HepG2 (cell line): ENCODE results near the gene ZNF331. TPM values are rescaled to one million over a fixed set of nuclear protein-coding genes. Genes with fewer than 3 reads are reported as not detected.

Experiments used
- CENPX ChIP-seq: sonication (generic); formaldehyde crosslinking; IDR thresholded peaks from 2 replicates; pipeline ENCODE4 v1.9.0; 2021; ENCODE audit warnings: mild to moderate bottlenecking, missing genetic modification reagents, moderate library complexity
- DBP ChIP-seq: sonication (generic); formaldehyde crosslinking; IDR thresholded peaks from 2 replicates; pipeline ENCODE4 v1.4.0; 2020; ENCODE audit warnings: missing genetic modification reagents; ENCODE audit errors: not compliant biosample characterization
- DMAP1 ChIP-seq: IDR thresholded peaks from 2 replicates; pipeline ENCODE4 v1.6.1; 2016
- GATA4 ChIP-seq: sonication (generic); IDR thresholded peaks from 2 replicates; pipeline ENCODE4 v1.6.1; 2016; ENCODE audit warnings: antibody characterized with exemption, low read depth, borderline replicate concordance
- KDM3A ChIP-seq: IDR thresholded peaks from 2 replicates; pipeline ENCODE4 v1.6.1; 2018; ENCODE audit warnings: low read depth, missing compliant biosample characterization
- KDM6A ChIP-seq: IDR thresholded peaks from 2 replicates; pipeline ENCODE4 v1.6.1; 2016; ENCODE audit warnings: low read depth
- KLF13 ChIP-seq: sonication (generic); formaldehyde crosslinking; IDR thresholded peaks from 2 replicates; pipeline ENCODE4 v1.4.0; 2020; ENCODE audit warnings: mild to moderate bottlenecking, missing genetic modification reagents
- KMT2A ChIP-seq: sonication (generic); formaldehyde crosslinking; IDR thresholded peaks from 2 replicates; pipeline ENCODE4 v1.4.0; 2020; ENCODE audit warnings: missing genetic modification reagents
- MEF2D ChIP-seq: sonication (generic); formaldehyde crosslinking; IDR thresholded peaks from 2 replicates; pipeline ENCODE4 v1.5.1; 2020; ENCODE audit warnings: mild to moderate bottlenecking, missing genetic modification reagents
- MXI1 ChIP-seq: IDR thresholded peaks from 3 replicates; pipeline ENCODE4 v1.6.1; 2012; ENCODE audit warnings: low read depth, low read length, inconsistent platforms, borderline replicate concordance
- NONO ChIP-seq, 2 experiments: fragments of 450-650 bp in 1 of 2; sonication (generic) in 1 of 2; formaldehyde crosslinking in 1 of 2; IDR thresholded peaks in 1 of 2; conservative IDR thresholded peaks in 1 of 2; 2 replicates each; pipeline versions ENCODE4 v1.6.1 to v1.8.0; 2017 to 2022; ENCODE audit warnings: mild to moderate bottlenecking in 1 of 2, missing genetic modification reagents in 1 of 2, moderate library complexity in 1 of 2
- NR2C2 ChIP-seq: sonication (generic); formaldehyde crosslinking; IDR thresholded peaks from 2 replicates; pipeline ENCODE4 v1.4.0; 2020; ENCODE audit warnings: missing genetic modification reagents, mild to moderate bottlenecking, moderate library complexity, borderline replicate concordance
- PLRG1 ChIP-seq: fragments of 450-650 bp; conservative IDR thresholded peaks from 2 replicates; pipeline ENCODE4 v1.6.1; 2016
- PPARG ChIP-seq: conservative IDR thresholded peaks from 2 replicates; pipeline ENCODE4 v1.6.1; 2016; ENCODE audit warnings: missing biosample characterization, missing genetic modification reagents
- RELA ChIP-seq: sonication (generic); formaldehyde crosslinking; IDR thresholded peaks from 2 replicates; pipeline ENCODE4 v1.4.0; 2020; ENCODE audit warnings: missing genetic modification reagents
- SMC3 ChIP-seq: IDR thresholded peaks from 2 replicates; pipeline ENCODE4 v1.6.1; 2011; ENCODE audit warnings: low read length, improper control_type of control experiment
- ZNF451 ChIP-seq: sonication (generic); formaldehyde crosslinking; IDR thresholded peaks from 2 replicates; pipeline ENCODE4 v1.5.0; 2020; ENCODE audit warnings: mild to moderate bottlenecking, missing genetic modification reagents
- ZNF501 ChIP-seq: sonication (generic); formaldehyde crosslinking; IDR thresholded peaks from 2 replicates; pipeline ENCODE4 v1.5.1; 2020; ENCODE audit warnings: mild to moderate bottlenecking, moderate library complexity, missing genetic modification reagents
- ZNF510 ChIP-seq: sonication (generic); formaldehyde crosslinking; IDR thresholded peaks from 2 replicates; pipeline ENCODE4 v1.4.0; 2020; ENCODE audit warnings: low read depth, mild to moderate bottlenecking, missing genetic modification reagents
- ZNF780A ChIP-seq: sonication (generic); formaldehyde crosslinking; IDR thresholded peaks from 2 replicates; pipeline ENCODE4 v1.8.0; 2022; ENCODE audit warnings: mild to moderate bottlenecking, missing genetic modification reagents, moderate library complexity
- ZSCAN25 ChIP-seq: sonication (generic); formaldehyde crosslinking; IDR thresholded peaks from 2 replicates; pipeline ENCODE4 v1.8.0; 2022; ENCODE audit warnings: mild to moderate bottlenecking, missing genetic modification reagents
- ZSCAN31 ChIP-seq: sonication (generic); formaldehyde crosslinking; IDR thresholded peaks from 2 replicates; pipeline ENCODE4 v1.5.0; 2020; ENCODE audit warnings: low read depth, mild to moderate bottlenecking, missing genetic modification reagents
- polyA plus RNA-seq, 8 experiments: library from polyadenylated mRNA; depleted of rRNA in 3 of 8; stranded (reverse) in 7 of 8; unstranded in 1 of 8; fragments of >200 nt; fragmentation: Illumina TruSeq in 4 of 8; extraction: Trizol in 4 of 8; gene quantifications; 2 replicates each; pipeline versions ENCODE4 v1.2.1 to v1.2.3, GENCODE V29; 2011 to 2016; ENCODE audit warnings: low read depth in 4 of 8, missing spikeins in 1 of 8, mixed read lengths in 1 of 8; ENCODE audit not compliant: insufficient read depth in 1 of 8
- total RNA-seq, 5 experiments: library from RNA; depleted of rRNA; stranded (reverse); fragments of >200 nt; fragmentation: Illumina TruSeq; extraction: Trizol; gene quantifications; 2 replicates each; pipeline ENCODE4 v1.2.3, GENCODE V29; 2016; ENCODE audit warnings: low read depth in 1 of 5
- TF ChIP-seq, protein P1 (sequence below): sonication (generic); formaldehyde crosslinking; IDR thresholded peaks from 2 replicates; pipeline ENCODE4 v1.5.0; 2020; ENCODE audit warnings: missing genetic modification reagents, mild to moderate bottlenecking, borderline replicate concordance
- TF ChIP-seq, protein P2 (sequence below): sonication (generic); IDR thresholded peaks from 2 replicates; pipeline ENCODE4 v1.6.1; 2016; ENCODE audit warnings: low read depth, borderline replicate concordance
- TF ChIP-seq, protein P3 (sequence below): sonication (generic); formaldehyde crosslinking; IDR thresholded peaks from 2 replicates; pipeline ENCODE4 v1.4.0; 2020; ENCODE audit warnings: missing genetic modification reagents, low read depth, mild to moderate bottlenecking, borderline replicate concordance
- TF ChIP-seq, protein P4 (sequence below): sonication (generic); formaldehyde crosslinking; IDR thresholded peaks from 2 replicates; pipeline ENCODE4 v1.5.1; 2020; ENCODE audit warnings: mild to moderate bottlenecking, missing genetic modification reagents, moderate library complexity

Gene ZNF331
- total and polyA plus RNA-seq, 2 of the 13 experiments (the other 11 are each of a cell fraction or from before 2014, with no cell fraction given): 8.2 to 13.3 TPM

GRCh38 chr19:53507523-53508442 is 30.2 kb upstream of the ZNF331 start (continued):
- TF ChIP-seq, protein P1, sequence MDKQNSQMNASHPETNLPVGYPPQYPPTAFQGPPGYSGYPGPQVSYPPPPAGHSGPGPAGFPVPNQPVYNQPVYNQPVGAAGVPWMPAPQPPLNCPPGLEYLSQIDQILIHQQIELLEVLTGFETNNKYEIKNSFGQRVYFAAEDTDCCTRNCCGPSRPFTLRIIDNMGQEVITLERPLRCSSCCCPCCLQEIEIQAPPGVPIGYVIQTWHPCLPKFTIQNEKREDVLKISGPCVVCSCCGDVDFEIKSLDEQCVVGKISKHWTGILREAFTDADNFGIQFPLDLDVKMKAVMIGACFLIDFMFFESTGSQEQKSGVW (CRISPR knock-in tag): no peak
- TF ChIP-seq ZNF780A (CRISPR knock-in tag) (no peak), KLF13 (CRISPR knock-in tag) (no peak), KDM3A (CRISPR knock-in tag) (peak; percentile 34; the same call in 1 of the 2 replicates), ZSCAN25 (CRISPR knock-in tag) (0 out of 2 replicates have a peak, but pooled peaks have one; percentile 40), KMT2A (CRISPR knock-in tag) (peak; percentile 56), MEF2D (CRISPR knock-in tag) (no peak), PLRG1 (no peak), MXI1 (peak; percentile 60; the same call in 1 of the 3 replicates), DBP (CRISPR knock-in tag) (no peak), NR2C2 (CRISPR knock-in tag) (peak; percentile 59; the same call in 1 of the 2 replicates), PPARG (CRISPR knock-in tag) (peak; percentile 98), ZNF510 (CRISPR knock-in tag) (peak; percentile 81; the same call in 1 of the 2 replicates), ZSCAN31 (no peak), SMC3 (no peak), DMAP1 (CRISPR knock-in tag) (peak; percentile 60; the same call in 1 of the 2 replicates), ZNF501 (no peak; the same call in none of the 2 replicates), CENPX (CRISPR knock-in tag) (no peak), ZNF451 (CRISPR knock-in tag) (no peak), NONO (IDR thresholded peaks at IDR 0.05) (no peak), NONO (CRISPR knock-in tag; conservative IDR thresholded peaks at IDR 0.05) (peak; percentile 39), KDM6A (CRISPR knock-in tag) (peak; percentile 95), RELA (CRISPR knock-in tag) (no peak), GATA4 (no peak)
- TF ChIP-seq, protein P2, sequence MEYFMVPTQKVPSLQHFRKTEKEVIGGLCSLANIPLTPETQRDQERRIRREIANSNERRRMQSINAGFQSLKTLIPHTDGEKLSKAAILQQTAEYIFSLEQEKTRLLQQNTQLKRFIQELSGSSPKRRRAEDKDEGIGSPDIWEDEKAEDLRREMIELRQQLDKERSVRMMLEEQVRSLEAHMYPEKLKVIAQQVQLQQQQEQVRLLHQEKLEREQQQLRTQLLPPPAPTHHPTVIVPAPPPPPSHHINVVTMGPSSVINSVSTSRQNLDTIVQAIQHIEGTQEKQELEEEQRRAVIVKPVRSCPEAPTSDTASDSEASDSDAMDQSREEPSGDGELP: peak; percentile 99
- TF ChIP-seq, protein P3, sequence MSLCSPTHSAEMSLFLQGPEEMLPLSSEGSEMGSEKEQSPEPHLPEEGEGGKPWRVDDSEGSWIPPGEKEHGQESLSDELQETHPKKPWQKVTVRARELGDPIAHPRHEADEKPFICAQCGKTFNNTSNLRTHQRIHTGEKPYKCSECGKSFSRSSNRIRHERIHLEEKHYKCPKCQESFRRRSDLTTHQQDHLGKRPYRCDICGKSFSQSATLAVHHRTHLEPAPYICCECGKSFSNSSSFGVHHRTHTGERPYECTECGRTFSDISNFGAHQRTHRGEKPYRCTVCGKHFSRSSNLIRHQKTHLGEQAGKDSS (CRISPR knock-in tag): no peak
- TF ChIP-seq, protein P4, sequence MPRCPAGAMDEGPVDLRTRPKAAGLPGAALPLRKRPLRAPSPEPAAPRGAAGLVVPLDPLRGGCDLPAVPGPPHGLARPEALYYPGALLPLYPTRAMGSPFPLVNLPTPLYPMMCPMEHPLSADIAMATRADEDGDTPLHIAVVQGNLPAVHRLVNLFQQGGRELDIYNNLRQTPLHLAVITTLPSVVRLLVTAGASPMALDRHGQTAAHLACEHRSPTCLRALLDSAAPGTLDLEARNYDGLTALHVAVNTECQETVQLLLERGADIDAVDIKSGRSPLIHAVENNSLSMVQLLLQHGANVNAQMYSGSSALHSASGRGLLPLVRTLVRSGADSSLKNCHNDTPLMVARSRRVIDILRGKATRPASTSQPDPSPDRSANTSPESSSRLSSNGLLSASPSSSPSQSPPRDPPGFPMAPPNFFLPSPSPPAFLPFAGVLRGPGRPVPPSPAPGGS (CRISPR knock-in tag): peak; percentile 67; the same call in 1 of the 2 replicates
